WI38 (cell line): ENCODE results near the gene HS3ST3A1.

Source experiments
- H3K4me3 ChIP-seq: 2 replicates; pipeline ENCODE4 v1.5.1; 2011; ENCODE audit warnings: low read depth, mild to moderate bottlenecking, control low read depth, low read length
- CTCF ChIP-seq: IDR thresholded peaks from 2 replicates; pipeline ENCODE4 v1.5.1; 2012; ENCODE audit warnings: low read depth, mild to moderate bottlenecking, control low read depth, low read length

HS3ST3A1 gene

GRCh38 chr17:13538841-13539411, 62.8 kb downstream of the HS3ST3A1 start:
- no peak overlapping the region for H3K4me3 ChIP-seq
- no peak for TF ChIP-seq CTCF

GRCh38 chr17:13537871-13538643, 63.7 kb downstream of the HS3ST3A1 start:
- no peak overlapping the region for H3K4me3 ChIP-seq
- TF ChIP-seq CTCF: no peak

- no peak for TF ChIP-seq CTCF
- no peak overlapping the region for H3K4me3 ChIP-seq
Observed at GRCh38 chr17:13537167-13537731, 64.5 kb downstream of the HS3ST3A1 start.

GRCh38 chr17:13534946-13535345, 66.8 kb downstream of the HS3ST3A1 start:
- no peak overlapping the region for H3K4me3 ChIP-seq

GRCh38 chr17:13531721-13532120, 70.0 kb downstream of the HS3ST3A1 start:
- H3K4me3 ChIP-seq: no peak overlapping the region
- TF ChIP-seq CTCF: no peak

More at GRCh38 chr17:13534946-13535345, 66.8 kb downstream of the HS3ST3A1 start:
- no peak for TF ChIP-seq CTCF

- TF ChIP-seq CTCF: no peak
- no peak overlapping the region for H3K4me3 ChIP-seq
Observed at GRCh38 chr17:13525876-13526275, 75.9 kb downstream of the HS3ST3A1 start.

GRCh38 chr17:13523164-13523563, 78.6 kb downstream of the HS3ST3A1 start:
- H3K4me3 ChIP-seq: no peak overlapping the region
- TF ChIP-seq CTCF: no peak
